GM19023 (cell line): ENCODE results near the gene MSL3B.

ENCODE experiments used
- ATAC-seq: cut with Tn5 transposase; IDR thresholded peaks from one replicate; pipeline ENCODE4 v1.9.1; 2021; ENCODE audit warnings: mild to moderate bottlenecking, moderate library complexity; ENCODE audit not compliant: unreplicated experiment

Gene MSL3B

DNA sequence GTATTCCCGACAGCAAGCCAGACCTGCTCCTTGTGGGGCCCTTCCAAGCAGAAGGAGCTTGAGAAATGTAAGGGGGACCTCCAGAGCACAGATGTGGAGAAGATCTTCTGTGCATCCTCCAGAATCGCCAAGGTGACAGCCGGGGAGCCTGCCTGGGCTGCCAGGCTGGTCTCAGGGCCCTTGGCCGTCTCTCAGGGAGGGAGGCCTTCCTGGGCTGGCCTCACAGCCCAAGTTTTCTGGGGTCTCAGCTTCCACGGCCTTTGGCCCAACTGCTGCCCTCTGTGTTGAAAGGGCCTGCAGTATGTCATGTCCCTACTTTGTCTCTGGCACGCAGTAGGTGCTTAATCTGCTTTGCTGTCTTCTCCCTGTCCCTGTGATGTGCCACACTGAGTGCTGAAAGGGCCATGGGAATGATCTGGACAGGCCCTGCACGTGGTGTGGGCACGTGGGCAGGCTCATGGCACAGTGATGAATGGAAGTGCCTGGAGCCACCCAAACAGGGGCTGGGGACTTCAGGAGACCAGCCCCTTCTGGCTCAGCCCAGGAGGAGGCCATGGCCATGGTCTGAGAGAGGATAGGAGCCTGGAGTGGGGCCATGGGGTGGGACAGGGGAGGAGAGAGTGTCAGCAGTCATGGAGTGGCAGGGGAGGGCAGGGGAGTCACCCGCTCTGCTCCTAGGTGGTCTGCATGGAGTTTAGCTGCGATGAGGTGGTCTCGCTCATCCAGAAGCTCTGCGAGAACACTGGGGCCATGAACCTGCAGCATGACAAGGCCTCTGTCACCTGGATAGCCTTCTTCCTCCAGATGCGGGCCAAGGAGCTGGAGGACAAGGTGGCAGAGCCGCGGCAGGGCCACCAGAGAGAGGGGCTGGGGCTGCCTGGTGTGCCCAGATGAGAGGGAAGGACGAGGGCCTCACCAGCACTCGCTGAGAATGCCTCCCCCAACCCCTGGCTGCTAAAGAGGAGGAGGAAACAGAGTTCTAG, 49.3 kb downstream of the MSL3B start:
- no peak for ATAC-seq

GRCh38 chr2:233817995-233818638, 50.1 kb downstream of the MSL3B start:
- no peak for ATAC-seq

DNA sequence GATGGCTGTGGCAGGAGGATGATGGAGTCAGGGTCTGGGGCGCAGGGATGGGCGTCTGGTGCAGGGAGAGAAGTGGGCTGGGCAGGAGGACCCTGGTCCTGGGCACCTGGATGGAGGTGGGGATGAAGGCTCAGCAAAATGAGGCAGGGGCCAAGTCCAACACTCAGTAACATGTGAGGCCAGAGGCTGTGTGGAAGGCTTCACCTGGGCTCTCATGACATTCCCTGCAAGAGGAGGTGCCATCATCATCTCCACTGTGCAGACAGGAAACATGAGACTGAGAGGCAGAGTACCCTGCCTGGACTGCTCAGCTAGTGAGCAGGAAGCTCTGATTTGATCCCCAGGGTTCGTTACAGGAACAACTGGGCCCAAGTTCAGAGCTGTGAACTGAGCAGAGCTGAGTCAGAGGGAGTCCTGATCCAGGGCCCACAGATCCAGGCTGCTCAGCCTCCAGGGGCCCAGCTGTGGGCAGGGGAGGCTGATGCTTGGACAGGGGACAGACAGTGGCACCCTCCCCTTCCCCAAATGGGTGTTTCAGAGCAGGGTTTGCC, 50.8 kb downstream of the MSL3B start:
- no peak for ATAC-seq

DNA sequence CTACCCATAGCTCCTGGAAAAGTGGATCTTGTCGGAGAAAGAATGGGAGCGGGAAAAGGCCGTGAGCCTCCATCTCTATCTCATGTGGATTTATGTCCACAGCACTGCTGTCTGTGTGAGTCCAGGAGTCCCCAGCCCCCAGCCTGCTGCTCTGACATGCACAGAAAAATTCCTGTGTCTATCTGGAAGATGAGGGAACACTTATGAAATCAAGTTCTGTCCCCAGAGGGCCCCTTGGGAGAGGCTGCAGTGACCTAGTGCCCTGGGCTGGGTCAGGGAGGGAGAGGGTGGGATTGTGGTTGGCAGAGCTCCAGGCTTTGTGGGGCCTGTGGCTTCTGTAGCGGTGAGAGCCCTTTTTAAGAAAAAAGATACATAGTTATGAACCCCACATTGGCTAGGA, 51.4 kb downstream of the MSL3B start:
- ATAC-seq: no peak

DNA sequence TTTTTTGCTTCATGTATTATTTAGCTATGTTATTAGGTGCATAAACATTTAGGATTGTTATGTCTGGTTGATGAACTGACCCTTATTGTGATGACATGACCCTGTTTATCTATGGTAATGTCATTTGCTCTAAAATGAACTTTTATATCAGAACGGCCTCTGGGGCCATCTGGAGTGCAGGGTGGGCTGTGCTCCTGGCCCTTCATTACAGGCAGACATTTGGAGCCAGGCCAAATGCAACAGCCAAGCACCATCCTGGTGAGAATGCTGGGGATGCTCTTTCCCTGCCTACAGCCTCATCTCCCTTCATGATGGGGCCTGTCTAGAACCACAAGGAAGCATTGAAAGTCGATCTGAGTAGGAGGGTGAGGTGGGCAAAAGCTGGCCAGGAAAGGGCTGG, 51.9 kb downstream of the MSL3B start:
- no peak for ATAC-seq

- ATAC-seq: no peak
Measured at GRCh38 chr2:233815861-233816260, 52.3 kb downstream of the MSL3B start.
